Measurements from ENCODE around the gene PPIH.
"Not testable (repeated sequence)": the region's sequence is repeated elsewhere in the genome, so short reads cannot be mapped to it uniquely, and the experiment has no call there.

The PPIH gene

DNA sequence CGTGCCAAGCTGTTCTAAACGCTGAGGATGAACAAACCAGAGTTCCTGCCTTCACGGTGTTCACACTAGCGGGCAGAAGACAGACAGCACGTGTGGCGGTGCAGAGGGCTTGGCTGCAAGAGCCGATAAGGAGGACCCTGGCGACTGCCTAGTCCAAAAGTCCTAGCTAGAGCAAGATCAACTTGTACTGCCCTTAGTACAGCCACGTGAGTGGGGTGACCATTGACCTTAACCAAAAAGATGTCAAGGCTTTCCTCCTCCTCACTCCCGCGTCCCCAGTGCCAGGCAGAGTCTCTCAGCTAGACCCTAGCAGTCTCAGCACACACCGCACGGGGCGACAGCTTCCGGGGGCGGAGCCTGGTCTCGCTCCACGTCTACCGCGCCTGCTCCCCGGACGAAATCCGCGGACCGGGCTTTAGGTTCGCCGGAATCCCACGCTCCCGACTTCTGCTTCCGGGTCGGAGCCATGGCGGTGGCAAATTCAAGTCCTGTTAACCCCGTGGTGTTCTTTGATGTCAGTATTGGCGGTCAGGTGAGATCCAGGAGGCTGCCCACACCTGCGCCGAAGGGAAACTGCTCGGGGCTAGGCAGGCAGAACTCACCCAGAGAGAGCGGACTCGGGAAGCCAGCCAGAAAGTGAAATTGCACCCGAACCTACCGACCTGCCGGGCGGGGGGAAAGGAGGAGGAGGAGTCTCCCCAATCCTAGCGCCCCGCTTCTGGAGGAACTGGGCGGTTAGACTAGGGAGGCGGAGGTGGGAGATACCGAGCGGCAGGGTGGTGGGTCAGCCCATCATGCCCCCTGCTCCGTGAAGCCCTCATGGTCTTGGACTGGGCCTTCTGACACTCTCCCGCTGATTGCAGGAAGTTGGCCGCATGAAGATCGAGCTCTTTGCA lies at the start of gene PPIH:
Gene PPIH, plus strand, starts transcription at position 443 of the 896 bp plus-strand sequence. Its CDS starts 24 bp downstream, at position 467.
- H3K4me3 Mint-ChIP-seq: peak within 1 kb of the TSS; percentile 98 to 99
- peak within 1 kb of the TSS; percentile 99 for H3K27ac Mint-ChIP-seq
- no peaks in the 10 kb centered on the region for H3K9me3 Mint-ChIP-seq

DNA sequence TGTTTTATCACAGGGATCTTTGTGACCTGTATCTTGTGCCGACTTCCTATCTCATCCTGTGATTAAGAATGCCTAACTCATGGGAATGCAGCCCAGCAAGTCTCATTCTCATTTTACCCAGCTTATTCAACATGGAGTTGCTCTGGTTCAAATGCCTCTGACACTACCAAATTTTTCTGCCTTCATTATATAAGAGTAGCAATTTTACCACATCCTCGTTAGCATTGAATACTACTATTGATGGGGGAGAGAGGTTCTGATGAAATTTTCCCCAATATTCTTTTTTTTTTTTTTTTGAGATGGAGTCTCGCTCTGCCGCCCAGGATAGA lies 44.5 kb upstream of the PPIH start:
- Mint-ChIP-seq H3K9me3 (peaks cover 0 to 3% of the 10 kb centered on the region in 2 donors), H3K27me3 (no peaks in the 10 kb centered on the region), H3K4me3 (no peak overlapping the region), H3K27ac (peak overlapping the region; percentile 69), H3K4me1 (peaks cover 0 to 2% of the 10 kb centered on the region in 2 donors), H3K36me3 (peaks cover 3 to 5% of the 10 kb centered on the region in 2 donors)
- DNase-seq (no peak), ATAC-seq (replicated peaks) (no peak)

More for the DNA sequence above, at the start of gene PPIH:
- H3K36me3 Mint-ChIP-seq: peaks cover 13 to 23% of the 10 kb centered on the region in 2 donors
- peak; percentile 93 for DNase-seq
- H3K27me3 Mint-ChIP-seq: no peaks in the 10 kb centered on the region
- peak; percentile 99 for ATAC-seq (replicated peaks)
- peaks cover 22 to 38% of the 10 kb centered on the region in 2 donors for H3K4me1 Mint-ChIP-seq

DNA sequence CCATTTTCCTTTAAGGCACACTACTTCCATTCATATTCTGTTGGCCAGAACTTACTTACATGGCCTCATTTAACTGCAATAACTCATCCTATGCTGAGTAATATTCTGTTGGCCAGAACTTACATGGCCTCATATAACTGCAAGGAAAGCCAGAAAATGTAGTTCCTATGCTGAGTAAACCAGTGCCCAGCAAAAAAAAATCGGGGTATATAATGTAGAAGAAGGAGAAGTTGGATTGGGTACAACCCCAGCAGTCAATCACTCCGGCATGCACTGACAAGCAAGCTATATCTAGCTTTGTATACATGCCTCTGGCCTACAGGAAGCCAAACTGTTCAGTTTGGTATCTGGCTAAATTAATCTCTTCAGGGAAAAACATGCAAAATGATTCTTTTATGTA lies 39.4 kb upstream of the PPIH start:
- no peak for ATAC-seq (replicated peaks)
- Mint-ChIP-seq H3K4me3 (no peak overlapping the region), H3K9me3 (peaks cover 0 to 3% of the 10 kb centered on the region in 2 donors), H3K4me1 (peaks cover 3 to 5% of the 10 kb centered on the region in 2 donors), H3K27ac (no peak overlapping the region), H3K36me3 (peaks cover 3 to 5% of the 10 kb centered on the region in 2 donors), H3K27me3 (no peaks in the 10 kb centered on the region)
- DNase-seq: no peak

DNA sequence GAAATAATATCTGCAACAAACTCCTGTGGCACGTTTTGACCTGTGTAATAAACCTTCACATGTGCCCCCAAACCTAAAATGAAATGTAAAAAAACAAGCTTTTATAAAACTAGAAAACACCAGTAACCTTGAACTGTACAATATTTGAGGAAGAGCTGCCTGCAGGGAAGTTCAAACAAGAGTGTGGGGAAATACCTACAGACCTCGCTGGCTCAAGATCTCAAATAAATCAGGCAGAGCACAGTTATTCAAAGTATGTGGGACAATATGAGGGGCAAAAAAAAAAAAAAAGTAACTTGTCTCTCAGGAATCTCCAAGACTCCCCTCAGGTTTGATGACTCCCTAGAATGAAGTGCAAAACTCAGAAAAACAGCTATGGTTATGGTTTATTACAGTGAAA lies 37.9 kb upstream of the PPIH start:
- ATAC-seq (replicated peaks) (no peak), DNase-seq (no peak)
- peaks cover 3 to 5% of the 10 kb centered on the region in 2 donors for H3K4me1 Mint-ChIP-seq
- no peaks in the 10 kb centered on the region for H3K36me3 Mint-ChIP-seq
- no peak overlapping the region for H3K27ac Mint-ChIP-seq
- no peaks in the 10 kb centered on the region for H3K27me3 Mint-ChIP-seq
- H3K4me3 Mint-ChIP-seq: no peak overlapping the region
- H3K9me3 Mint-ChIP-seq: no peaks in the 10 kb centered on the region

DNA sequence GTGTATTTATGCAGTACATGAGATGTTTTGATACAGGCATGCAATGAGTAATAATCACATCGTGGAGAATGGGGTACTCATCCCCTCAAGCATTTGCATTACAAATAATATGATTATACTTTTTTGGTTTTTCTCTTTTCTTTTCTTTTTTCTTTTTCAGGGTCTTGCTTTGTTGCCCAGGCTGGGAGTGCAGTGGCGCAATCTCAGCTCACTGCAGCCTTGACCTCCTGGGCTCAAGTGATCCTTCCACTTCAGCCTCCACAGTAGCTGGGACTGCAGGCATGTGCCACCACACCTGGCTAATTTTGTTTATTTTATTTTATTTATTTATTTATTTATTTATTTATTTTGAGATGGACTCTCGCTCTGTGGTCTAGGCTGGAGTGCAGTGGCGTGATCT lies 37.0 kb upstream of the PPIH start:
- ATAC-seq (replicated peaks); H3K27ac Mint-ChIP-seq; H3K9me3 Mint-ChIP-seq; H3K27me3 Mint-ChIP-seq; H3K36me3 Mint-ChIP-seq; DNase-seq; H3K4me3 Mint-ChIP-seq; H3K4me1 Mint-ChIP-seq: not testable (repeated sequence)

DNA sequence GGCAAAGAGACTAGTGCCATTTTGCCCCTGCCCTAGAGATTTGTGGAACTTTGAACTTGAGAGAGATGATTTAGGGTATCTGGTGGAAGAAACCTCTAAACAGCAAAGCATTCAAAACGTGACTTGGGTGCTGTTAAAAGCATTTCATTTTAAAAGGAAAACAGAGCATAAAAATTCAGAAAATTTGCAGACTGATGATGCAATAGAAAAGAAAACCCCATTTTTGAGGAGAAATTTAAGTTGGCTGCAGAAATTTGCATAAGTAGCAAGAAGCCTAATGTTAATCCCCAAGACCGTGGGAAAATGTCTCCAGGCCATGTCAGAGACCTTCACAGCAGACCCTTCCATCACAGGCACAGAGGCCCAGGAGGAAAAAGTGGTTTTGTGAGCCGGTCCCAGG lies 31.0 kb upstream of the PPIH start:
- H3K4me1 Mint-ChIP-seq; ATAC-seq (replicated peaks); H3K9me3 Mint-ChIP-seq; H3K27ac Mint-ChIP-seq; H3K4me3 Mint-ChIP-seq; DNase-seq; H3K27me3 Mint-ChIP-seq: not testable (repeated sequence)
- peaks cover 3 to 11% of the 10 kb centered on the region in 2 donors for H3K36me3 Mint-ChIP-seq

- no peaks in the 10 kb centered on the region for H3K36me3 Mint-ChIP-seq
- no peak for ATAC-seq (replicated peaks)
- no peak for DNase-seq
- no peaks in the 10 kb centered on the region for H3K4me1 Mint-ChIP-seq
- no peak overlapping the region for H3K27ac Mint-ChIP-seq
- no peaks in the 10 kb centered on the region for H3K9me3 Mint-ChIP-seq
- H3K4me3 Mint-ChIP-seq: no peak overlapping the region
- no peaks in the 10 kb centered on the region for H3K27me3 Mint-ChIP-seq
Measured at GRCh38 chr1:42639116-42639515, 19.1 kb upstream of the PPIH start.

GRCh38 chr1:42646056-42646455 lies 12.2 kb upstream of the PPIH start:
- peaks cover 4 to 17% of the 10 kb centered on the region in 2 donors for H3K27me3 Mint-ChIP-seq
- peaks cover 8 to 12% of the 10 kb centered on the region in 2 donors for H3K9me3 Mint-ChIP-seq
- no peak overlapping the region for H3K4me3 Mint-ChIP-seq
- no peak for DNase-seq
- no peak for ATAC-seq (replicated peaks)
- H3K27ac Mint-ChIP-seq: no peak overlapping the region
- no peaks in the 10 kb centered on the region for H3K4me1 Mint-ChIP-seq
- H3K36me3 Mint-ChIP-seq: peaks cover 20 to 22% of the 10 kb centered on the region in 2 donors

GRCh38 chr1:42657201-42657600 lies 1.0 kb upstream of the PPIH start:
- Mint-ChIP-seq H3K4me3 (peak overlapping the region; percentile 98 to 99), H3K36me3 (peaks cover 13 to 23% of the 10 kb centered on the region in 2 donors), H3K9me3 (no peaks in the 10 kb centered on the region), H3K27ac (peak overlapping the region; percentile 81), H3K27me3 (no peaks in the 10 kb centered on the region), H3K4me1 (peaks cover 22 to 38% of the 10 kb centered on the region in 2 donors)
- no peak for ATAC-seq (replicated peaks)
- no peak for DNase-seq

DNA sequence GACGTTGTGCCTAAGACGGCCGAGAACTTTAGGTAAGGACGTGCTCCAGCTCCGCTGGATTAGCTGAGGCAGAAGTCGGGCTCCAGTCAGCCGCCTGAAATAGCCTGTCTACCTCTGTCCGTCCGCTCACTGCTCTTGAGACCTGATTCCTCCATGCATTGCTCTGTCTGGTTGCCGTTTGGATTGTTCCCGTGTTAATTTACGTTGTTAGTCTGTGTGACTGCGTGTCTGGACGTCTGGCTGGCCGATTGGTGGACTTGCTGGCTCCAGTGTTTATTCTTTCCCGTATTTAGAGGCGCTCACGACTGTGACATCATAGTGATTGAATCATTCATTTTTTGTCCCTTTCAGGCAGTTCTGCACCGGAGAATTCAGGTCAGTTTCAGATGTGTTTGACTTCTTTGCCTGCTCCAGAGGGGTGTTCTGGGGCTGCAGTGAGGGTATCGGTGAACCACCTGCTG lies 684 bp downstream of the PPIH start:
- DNase-seq (no peak), ATAC-seq (replicated peaks) (no peak)
- H3K9me3 Mint-ChIP-seq: no peaks in the 10 kb centered on the region
- H3K4me3 Mint-ChIP-seq: peak overlapping the region; percentile 98 to 99
- peaks cover 16 to 26% of the 10 kb centered on the region in 2 donors for H3K36me3 Mint-ChIP-seq
- no peaks in the 10 kb centered on the region for H3K27me3 Mint-ChIP-seq
- peaks cover 22 to 38% of the 10 kb centered on the region in 2 donors for H3K4me1 Mint-ChIP-seq
- peak overlapping the region; percentile 99 for H3K27ac Mint-ChIP-seq

DNA sequence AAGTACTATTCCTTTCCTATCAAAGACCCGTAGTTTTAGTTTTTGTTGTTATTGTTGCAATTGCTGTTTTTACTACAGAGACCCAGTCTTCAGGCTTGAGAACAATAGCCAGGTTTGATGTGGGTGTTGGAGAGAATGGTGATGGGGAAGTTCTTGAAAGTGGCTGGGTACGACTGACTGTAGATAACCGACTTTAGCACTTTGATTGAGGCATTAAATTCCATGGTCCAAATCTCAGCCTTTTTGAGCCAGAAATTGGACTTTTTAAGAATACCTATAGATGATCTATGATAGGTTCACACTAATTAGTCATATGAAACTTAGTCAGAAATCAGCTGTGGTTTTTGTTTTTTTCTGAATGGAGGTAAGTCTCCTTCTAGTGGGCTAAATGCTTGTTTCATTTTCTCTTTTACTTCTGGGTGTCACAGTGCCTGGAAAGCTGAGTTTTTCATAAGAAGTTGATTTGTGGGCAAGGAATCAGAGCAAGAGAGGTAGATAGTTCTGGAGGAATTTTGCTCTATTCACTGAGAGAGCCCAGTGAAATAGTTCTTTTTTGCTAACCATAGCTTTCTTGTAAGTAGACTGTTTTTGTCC lies 2.8 kb downstream of the PPIH start:
- Mint-ChIP-seq H3K36me3 (peaks cover 22 to 40% of the 10 kb centered on the region in 2 donors), H3K9me3 (no peaks in the 10 kb centered on the region), H3K27me3 (no peaks in the 10 kb centered on the region), H3K4me3 (peak overlapping the region in 1 of 2 donors; percentile 9), H3K27ac (no peak overlapping the region), H3K4me1 (peaks cover 22 to 40% of the 10 kb centered on the region in 2 donors)
- ATAC-seq (replicated peaks): no peak
- DNase-seq: no peak

- DNase-seq (no peak), ATAC-seq (replicated peaks) (no peak)
- H3K36me3 Mint-ChIP-seq: peaks cover 39 to 63% of the 10 kb centered on the region in 2 donors
- H3K27me3 Mint-ChIP-seq: no peaks in the 10 kb centered on the region
- peak overlapping the region; percentile 67 for H3K27ac Mint-ChIP-seq
- H3K4me3 Mint-ChIP-seq: no peak overlapping the region
- H3K4me1 Mint-ChIP-seq: peaks cover 2 to 11% of the 10 kb centered on the region in 2 donors
- no peaks in the 10 kb centered on the region for H3K9me3 Mint-ChIP-seq
Measured at GRCh38 chr1:42669936-42670335, 11.7 kb downstream of the PPIH start.

- H3K4me1 Mint-ChIP-seq: peaks cover 2 to 11% of the 10 kb centered on the region in 2 donors
- H3K27me3 Mint-ChIP-seq: no peaks in the 10 kb centered on the region
- no peak overlapping the region for H3K4me3 Mint-ChIP-seq
- no peak for ATAC-seq (replicated peaks)
- H3K36me3 Mint-ChIP-seq: peaks cover 39 to 66% of the 10 kb centered on the region in 2 donors
- no peak overlapping the region for H3K27ac Mint-ChIP-seq
- H3K9me3 Mint-ChIP-seq: no peaks in the 10 kb centered on the region
- no peak for DNase-seq
Measured at GRCh38 chr1:42670425-42670824, 12.2 kb downstream of the PPIH start.

DNA sequence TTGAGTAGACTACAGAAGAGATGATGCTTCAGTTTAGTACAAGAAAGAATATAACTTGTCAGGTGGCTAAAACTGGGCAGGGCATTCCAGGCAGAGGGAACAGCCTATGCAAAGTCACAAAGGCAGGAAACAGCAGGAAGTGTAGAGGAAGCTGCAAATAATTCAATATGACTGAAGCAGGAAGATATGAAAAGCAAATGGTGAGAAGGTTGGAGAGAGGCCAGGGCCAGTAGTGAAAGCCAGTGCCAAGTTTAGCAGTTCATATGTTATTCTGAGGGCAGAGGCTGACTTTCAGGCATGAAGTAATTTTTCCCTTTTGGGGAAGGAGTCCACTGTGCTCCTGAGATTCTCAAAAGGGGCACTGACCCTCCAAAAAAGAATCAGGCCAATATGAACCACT lies 16.0 kb downstream of the PPIH start:
- Mint-ChIP-seq H3K4me3 (no peak overlapping the region), H3K36me3 (peaks cover 22 to 58% of the 10 kb centered on the region in 2 donors), H3K4me1 (peaks cover 0 to 5% of the 10 kb centered on the region in 2 donors), H3K27ac (no peak overlapping the region), H3K9me3 (no peaks in the 10 kb centered on the region), H3K27me3 (no peaks in the 10 kb centered on the region)
- DNase-seq: no peak
- no peak for ATAC-seq (replicated peaks)

DNA sequence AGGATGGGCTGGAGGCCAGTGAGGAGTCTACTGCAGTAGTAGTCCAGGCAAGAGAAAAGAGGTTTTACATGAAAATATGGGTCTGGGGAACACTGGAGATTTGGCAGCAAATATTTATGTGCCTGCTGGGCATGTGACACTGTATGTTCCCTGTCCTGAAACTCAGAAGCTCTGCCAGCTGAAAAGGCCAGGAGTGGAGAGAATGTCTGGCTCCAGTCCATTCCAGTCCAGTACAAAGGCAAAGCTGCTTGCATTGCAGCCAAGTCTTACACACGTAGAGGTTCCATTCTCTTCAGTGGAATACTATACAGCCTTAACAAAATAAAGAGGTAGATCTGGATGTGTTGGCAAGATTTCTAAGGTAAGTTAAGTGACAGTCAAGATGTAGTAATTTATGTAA lies 16.5 kb downstream of the PPIH start:
- DNase-seq (no peak), ATAC-seq (replicated peaks) (no peak)
- Mint-ChIP-seq H3K4me3 (no peak overlapping the region), H3K9me3 (no peaks in the 10 kb centered on the region), H3K27ac (no peak overlapping the region), H3K4me1 (peaks cover 0 to 6% of the 10 kb centered on the region in 2 donors), H3K27me3 (no peaks in the 10 kb centered on the region), H3K36me3 (peaks cover 24 to 58% of the 10 kb centered on the region in 2 donors)

Measured in stimulated activated naive B cell treated with anti-CD40 and anti-IgM and Interleukin-4, amounts not matched to agents 10 μg/mL and 1 μg/mL and 100 μg/mL, for 72 hours (primary cell).